H1 (cell line): Measurements from ENCODE around the gene COL4A2. TPM values are rescaled to one million over a fixed set of nuclear protein-coding genes. Genes with fewer than 3 reads are reported as not detected.

Experiments used
- BACH1 ChIP-seq: IDR thresholded peaks from 2 replicates; pipeline ENCODE4 v1.6.1; 2012; ENCODE audit warnings: low read length, improper control_type of control experiment
- CTBP2 ChIP-seq: IDR thresholded peaks from 2 replicates; pipeline ENCODE4 v1.7.0; 2011; ENCODE audit warnings: borderline replicate concordance, mild to moderate bottlenecking, moderate library complexity, mixed read lengths, low read length; ENCODE audit not compliant: insufficient read depth, insufficient read length
- TBP ChIP-seq: IDR thresholded peaks from 2 replicates; pipeline ENCODE4 v1.6.1; 2011; ENCODE audit warnings: low read depth, low read length, improper control_type of control experiment
- polyA plus RNA-seq, 7 experiments: library from polyadenylated mRNA; depleted of rRNA in 3 of 7; stranded (reverse) in 5 of 7; unstranded in 2 of 7; fragments of >200 nt in 5 of 7; fragments of 200-250 nt in 2 of 7; gene quantifications; 1 replicate in 5 of 7; 2 replicates in 1 of 7; 4 replicates in 1 of 7; pipeline versions ENCODE4 v1.2.1 to v1.2.3, GENCODE V29; 2011 to 2013; ENCODE audit warnings: missing spikeins in 2 of 7, mixed read lengths in 2 of 7
- total RNA-seq: library from RNA; stranded (reverse); fragmentation: NEBNext Ultra II Directional; extraction: Animal tissue kit (Norgen Biotek cat#: 25700); gene quantifications from 2 replicates; pipeline ENCODE4 v1.2.1, GENCODE V29; 2021

COL4A2 gene
- total and polyA plus RNA-seq, 2 of the 8 experiments (the other 6 are each of a cell fraction or from before 2014, with no cell fraction given): 80.4 to 87.3 TPM

- TF ChIP-seq CTBP2: no peak
- no peak for TF ChIP-seq TBP
- TF ChIP-seq BACH1: no peak
Measured at GRCh38 chr13:110264685-110265275, 42.3 kb upstream of the COL4A2 start (continued).
